ENCODE measurements around the gene CDK19.
"Not testable (repeated sequence)": the region's sequence is repeated elsewhere in the genome, so short reads cannot be mapped to it uniquely, and the experiment has no call there.

DNA sequence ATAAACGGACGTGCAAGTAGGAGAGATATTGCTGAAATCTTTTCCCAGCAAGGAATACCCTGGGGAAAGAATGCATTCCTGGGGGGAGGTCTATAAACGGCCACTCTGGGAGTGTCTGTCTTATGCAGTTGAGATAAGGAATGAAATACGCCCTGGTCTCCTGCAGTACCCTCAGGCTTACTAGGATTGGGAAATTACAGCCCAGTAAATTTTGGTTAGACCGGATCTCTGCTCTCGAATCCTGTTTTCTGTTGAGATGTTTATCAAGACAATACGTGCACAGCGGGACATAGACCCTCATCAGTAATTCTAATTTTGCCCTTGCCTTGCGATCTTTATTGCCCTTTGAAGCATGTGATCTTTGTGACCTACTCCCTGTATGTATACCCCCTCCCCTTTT is 72.7 kb downstream of the CDK19 start:
- TF ChIP-seq NCOA1 (IDR thresholded peaks at IDR 0.05; ENCODE audit: low read depth); NR1H2 (CRISPR knock-in tag; IDR thresholded peaks at IDR 0.05); JUNB (CRISPR knock-in tag; conservative IDR thresholded peaks at IDR 0.05); ZNF311 (CRISPR knock-in tag; IDR thresholded peaks at IDR 0.05); ZC3H4 (CRISPR knock-in tag; IDR thresholded peaks at IDR 0.05; ENCODE audit: borderline replicate concordance): not testable (repeated sequence)
- TF ChIP-seq, protein P1, sequence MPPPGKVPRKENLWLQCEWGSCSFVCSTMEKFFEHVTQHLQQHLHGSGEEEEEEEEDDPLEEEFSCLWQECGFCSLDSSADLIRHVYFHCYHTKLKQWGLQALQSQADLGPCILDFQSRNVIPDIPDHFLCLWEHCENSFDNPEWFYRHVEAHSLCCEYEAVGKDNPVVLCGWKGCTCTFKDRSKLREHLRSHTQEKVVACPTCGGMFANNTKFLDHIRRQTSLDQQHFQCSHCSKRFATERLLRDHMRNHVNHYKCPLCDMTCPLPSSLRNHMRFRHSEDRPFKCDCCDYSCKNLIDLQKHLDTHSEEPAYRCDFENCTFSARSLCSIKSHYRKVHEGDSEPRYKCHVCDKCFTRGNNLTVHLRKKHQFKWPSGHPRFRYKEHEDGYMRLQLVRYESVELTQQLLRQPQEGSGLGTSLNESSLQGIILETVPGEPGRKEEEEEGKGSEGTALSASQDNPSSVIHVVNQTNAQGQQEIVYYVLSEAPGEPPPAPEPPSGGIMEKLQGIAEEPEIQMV (tag; conservative IDR thresholded peaks at IDR 0.05; ENCODE audit: low read depth), result not testable (repeated sequence)

Data from K562 (cell line).